ENCODE measurements around the gene DLG1. TPM values are rescaled to one million over a fixed set of nuclear protein-coding genes. Genes with fewer than 3 reads are reported as not detected.

Gene DLG1
- total RNA-seq, 2 experiments from 2014 or later = 48.9 to 95.1 TPM

GRCh38 chr3:197111685-197112084 is 186.7 kb downstream of the DLG1 start:
- H3K9me2 ChIP-seq (ENCODE audit: insufficient read depth, low read length) = no peaks in the 10 kb centered on the region
- ChIA-PET POLR2A (interaction anchor here (0.8 kb wide), 1 partner anchor 15 kb away, joined by 5 read pairs; no protein-coding TSS in a partner anchor), CTCF (ENCODE audit: unreplicated experiment) (no interaction called here)
- no peak overlapping the region for H2AFZ ChIP-seq (ENCODE audit: low read length)
- no peaks in the 10 kb centered on the region for H3K79me2 ChIP-seq (ENCODE audit: insufficient read depth, low read depth, low read length)
- no peak overlapping the region for H3K4me3 ChIP-seq (ENCODE audit: low read depth, low read length, poor library complexity, severe bottlenecking)
- H3K9me3 ChIP-seq (ENCODE audit: low read length) = peaks cover 6% of the 10 kb centered on the region; the same call in 1 of the 2 replicates
- no TSS peak for BruUV-seq (replicated peaks)
- intact Hi-C loops (cut with micrococcal nuclease; ENCODE audit: unreplicated experiment) = no loop called here
- H4K20me1 ChIP-seq (ENCODE audit: insufficient read depth, low read length) = no peaks in the 10 kb centered on the region
- DNase-seq (ENCODE audit: low spot score) = no peak
- no peak overlapping the region for H3K4me2 ChIP-seq (ENCODE audit: low read length)
- peaks cover 75% of the 10 kb centered on the region for H3K36me3 ChIP-seq (ENCODE audit: insufficient read depth, low read length)
- no peaks in the 10 kb centered on the region for H3K4me1 ChIP-seq (ENCODE audit: insufficient read depth, low read length, poor library complexity, severe bottlenecking)
- no peak overlapping the region for H3K27ac ChIP-seq (ENCODE audit: low read depth, low read length, poor library complexity, severe bottlenecking)
- TF ChIP-seq EZH2phosphoT487 (IDR thresholded peaks at IDR 0.05; ENCODE audit: borderline replicate concordance, low read depth, low read length) = no peak
- TF ChIP-seq, protein P1, sequence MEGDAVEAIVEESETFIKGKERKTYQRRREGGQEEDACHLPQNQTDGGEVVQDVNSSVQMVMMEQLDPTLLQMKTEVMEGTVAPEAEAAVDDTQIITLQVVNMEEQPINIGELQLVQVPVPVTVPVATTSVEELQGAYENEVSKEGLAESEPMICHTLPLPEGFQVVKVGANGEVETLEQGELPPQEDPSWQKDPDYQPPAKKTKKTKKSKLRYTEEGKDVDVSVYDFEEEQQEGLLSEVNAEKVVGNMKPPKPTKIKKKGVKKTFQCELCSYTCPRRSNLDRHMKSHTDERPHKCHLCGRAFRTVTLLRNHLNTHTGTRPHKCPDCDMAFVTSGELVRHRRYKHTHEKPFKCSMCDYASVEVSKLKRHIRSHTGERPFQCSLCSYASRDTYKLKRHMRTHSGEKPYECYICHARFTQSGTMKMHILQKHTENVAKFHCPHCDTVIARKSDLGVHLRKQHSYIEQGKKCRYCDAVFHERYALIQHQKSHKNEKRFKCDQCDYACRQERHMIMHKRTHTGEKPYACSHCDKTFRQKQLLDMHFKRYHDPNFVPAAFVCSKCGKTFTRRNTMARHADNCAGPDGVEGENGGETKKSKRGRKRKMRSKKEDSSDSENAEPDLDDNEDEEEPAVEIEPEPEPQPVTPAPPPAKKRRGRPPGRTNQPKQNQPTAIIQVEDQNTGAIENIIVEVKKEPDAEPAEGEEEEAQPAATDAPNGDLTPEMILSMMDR (conservative IDR thresholded peaks at IDR 0.05; ENCODE audit: low read length) = no peak

DNA sequence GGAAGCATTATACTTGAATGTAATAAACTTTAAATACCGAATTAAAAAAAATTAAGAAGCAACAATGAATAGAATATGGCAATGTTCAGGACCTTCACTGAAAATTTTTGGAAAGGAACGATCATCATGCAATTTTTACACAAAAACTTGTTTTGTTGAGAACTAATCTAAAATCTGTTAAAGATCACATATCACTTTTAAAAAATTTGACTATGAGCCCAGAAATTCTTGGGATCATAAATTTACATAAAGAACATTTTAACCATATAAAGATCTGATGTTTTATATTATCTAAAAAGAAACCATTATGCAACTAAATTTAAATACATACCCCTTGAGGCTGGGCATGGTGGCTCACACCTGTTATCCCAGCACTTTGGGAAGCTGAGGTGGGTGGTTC is 192.6 kb downstream of the DLG1 start:
- Histone ChIP-seq H4K20me1 (ENCODE audit: insufficient read depth, low read length) (no peaks in the 10 kb centered on the region), H3K36me3 (ENCODE audit: insufficient read depth, low read length) (peaks cover 54% of the 10 kb centered on the region), H3K9me3 (ENCODE audit: low read length) (peaks cover 6% of the 10 kb centered on the region; the same call in 1 of the 2 replicates), H3K4me1 (ENCODE audit: insufficient read depth, low read length, poor library complexity, severe bottlenecking) (no peaks in the 10 kb centered on the region), H3K4me2 (ENCODE audit: low read length) (no peak overlapping the region), H3K27ac (ENCODE audit: low read depth, low read length, poor library complexity, severe bottlenecking) (no peak overlapping the region), H2AFZ (ENCODE audit: low read length) (no peak overlapping the region), H3K9me2 (ENCODE audit: insufficient read depth, low read length) (no peaks in the 10 kb centered on the region), H3K4me3 (ENCODE audit: low read depth, low read length, poor library complexity, severe bottlenecking) (no peak overlapping the region), H3K79me2 (ENCODE audit: insufficient read depth, low read depth, low read length) (no peaks in the 10 kb centered on the region)
- BruUV-seq (replicated peaks) = no TSS peak
- intact Hi-C loops (cut with micrococcal nuclease; ENCODE audit: unreplicated experiment) = no loop called here
- no peak for DNase-seq (ENCODE audit: low spot score)
- TF ChIP-seq, protein P1 (conservative IDR thresholded peaks at IDR 0.05; ENCODE audit: low read length) = no peak
- TF ChIP-seq EZH2phosphoT487 (IDR thresholded peaks at IDR 0.05; ENCODE audit: borderline replicate concordance, low read depth, low read length) = no peak
- ChIA-PET POLR2A (no interaction called here), CTCF (ENCODE audit: unreplicated experiment) (no interaction called here)

DNA sequence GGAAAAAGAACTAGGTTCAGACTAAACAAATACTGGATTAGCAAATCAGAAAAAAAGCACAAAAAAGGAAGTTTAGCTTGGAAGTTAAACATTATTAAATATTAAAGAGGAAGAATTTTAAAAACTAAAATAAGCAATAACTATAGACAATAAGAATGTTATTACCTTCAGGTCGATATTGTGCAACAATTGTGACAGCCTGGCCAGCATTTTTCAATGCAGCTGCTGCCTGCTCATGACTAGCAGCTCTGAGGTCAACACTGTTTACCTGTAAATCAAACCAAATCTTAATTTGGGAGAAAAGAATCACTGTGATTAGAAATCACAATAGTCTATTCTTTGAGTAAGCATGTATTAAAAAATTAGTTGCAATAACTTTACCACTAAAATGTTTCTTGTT is 193.7 kb downstream of the DLG1 start:
- Histone ChIP-seq H2AFZ (ENCODE audit: low read length) (no peak overlapping the region), H3K36me3 (ENCODE audit: insufficient read depth, low read length) (peaks cover 46% of the 10 kb centered on the region), H3K79me2 (ENCODE audit: insufficient read depth, low read depth, low read length) (no peaks in the 10 kb centered on the region), H4K20me1 (ENCODE audit: insufficient read depth, low read length) (no peaks in the 10 kb centered on the region), H3K4me2 (ENCODE audit: low read length) (no peak overlapping the region), H3K27ac (ENCODE audit: low read depth, low read length, poor library complexity, severe bottlenecking) (no peak overlapping the region), H3K9me3 (ENCODE audit: low read length) (peaks cover 6% of the 10 kb centered on the region; the same call in 1 of the 2 replicates), H3K4me1 (ENCODE audit: insufficient read depth, low read length, poor library complexity, severe bottlenecking) (no peaks in the 10 kb centered on the region), H3K4me3 (ENCODE audit: low read depth, low read length, poor library complexity, severe bottlenecking) (no peak overlapping the region), H3K9me2 (ENCODE audit: insufficient read depth, low read length) (no peaks in the 10 kb centered on the region)
- POLR2A ChIA-PET = interaction anchor here (0.7 to 3.4 kb wide), 6 partner anchors 9 to 30 kb away, joined by 3 to 12 read pairs (median 4); no protein-coding TSS in a partner anchor
- TF ChIP-seq EZH2phosphoT487 (IDR thresholded peaks at IDR 0.05; ENCODE audit: borderline replicate concordance, low read depth, low read length) = no peak
- TF ChIP-seq, protein P1 (conservative IDR thresholded peaks at IDR 0.05; ENCODE audit: low read length) = no peak
- BruUV-seq (replicated peaks) = no TSS peak
- no peak for DNase-seq (ENCODE audit: low spot score)
- CTCF ChIA-PET (ENCODE audit: unreplicated experiment) = no interaction called here
- intact Hi-C loops (cut with micrococcal nuclease; ENCODE audit: unreplicated experiment) = no loop called here
